H1 (cell line): ENCODE results near the gene TNN. TPM values are rescaled to one million over a fixed set of nuclear protein-coding genes. Genes with fewer than 3 reads are reported as not detected.

Experiments
- CTCF ChIA-PET: fragments of 300-600 bp; sonication (Branson Sonifier 250); formaldehyde crosslinking; loops from one replicate; lab custom pipeline; 2021; ENCODE audit not compliant: partially characterized antibody; lab: Charles Lee
- POLR2A ChIA-PET: fragments of 300-600 bp; sonication (Branson Sonifier 250); formaldehyde crosslinking; loops from one replicate; lab custom pipeline; 2021; ENCODE audit warnings: inconsistent platforms; ENCODE audit not compliant: partially characterized antibody; lab: Charles Lee
- DNase-seq, 2 experiments: peaks; one replicate each; pipeline versions ENCODE4 v3.0.0 to v3.0.0-alpha.2; 2010 to 2022; ENCODE audit warnings: low spot score in 2 of 2, low read depth in 1 of 2, mixed read lengths in 1 of 2
- FAIRE-seq: peaks from 2 replicates; lab custom pipeline; 2011; peaks lifted over from hg19 to GRCh38; lab: Jason Lieb, UNC
- H2AFZ ChIP-seq: 2 replicates; pipeline ENCODE4 v1.8.1; 2012; ENCODE audit warnings: low read length, inconsistent platforms
- H2AK5ac ChIP-seq: 2 replicates; pipeline ENCODE4 v1.6.1; 2013; ENCODE audit warnings: low read depth, low read length
- H2BK120ac ChIP-seq: replicated peaks from 2 replicates; pipeline ENCODE3; 2013; ENCODE audit warnings: low read depth, low read length, inconsistent platforms
- H2BK12ac ChIP-seq: 2 replicates; pipeline ENCODE4 v1.6.1; 2013; ENCODE audit warnings: low read depth, low read length
- H2BK15ac ChIP-seq: 2 replicates; pipeline ENCODE4 v1.6.1; 2013; ENCODE audit warnings: low read length
- H2BK20ac ChIP-seq: 2 replicates; pipeline ENCODE4 v1.6.1; 2013; ENCODE audit warnings: low read length
- H2BK5ac ChIP-seq: 2 replicates; pipeline ENCODE4 v1.6.1; 2013; ENCODE audit warnings: low read depth, low read length
- H3K14ac ChIP-seq: 2 replicates; pipeline ENCODE4 v1.6.1; 2013; ENCODE audit warnings: inconsistent platforms; ENCODE audit not compliant: insufficient read length
- H3K18ac ChIP-seq: 2 replicates; pipeline ENCODE4 v1.6.1; 2013; ENCODE audit warnings: low read length; ENCODE audit errors: extremely low read depth
- H3K23ac ChIP-seq: 2 replicates; pipeline ENCODE4 v1.6.1; 2013; ENCODE audit warnings: inconsistent platforms; ENCODE audit not compliant: insufficient read length
- H3K23me2 ChIP-seq: 2 replicates; pipeline ENCODE4 v1.6.1; 2013; ENCODE audit warnings: low read depth, low read length
- H3K27ac ChIP-seq: 2 replicates; pipeline ENCODE4 v1.6.1; 2011; ENCODE audit warnings: low read depth, low read length, inconsistent platforms
- H3K27me3 ChIP-seq, 4 experiments: replicated peaks in 1 of 4; 1 replicate in 1 of 4; 2 replicates in 3 of 4; pipeline versions ENCODE4 v1.6.1 to v1.8.1; 2011 to 2013; ENCODE audit warnings: low read length in 3 of 4, mild to moderate bottlenecking in 3 of 4, inconsistent platforms in 2 of 4, mixed read lengths in 2 of 4, moderate library complexity in 1 of 4; ENCODE audit not compliant: control insufficient read depth in 3 of 4, insufficient read depth in 3 of 4; ENCODE audit errors: extremely low read depth in 1 of 4
- H3K36me3 ChIP-seq, 4 experiments: 2 replicates each; pipeline versions ENCODE4 v1.6.1 to v1.8.1; 2011 to 2013; ENCODE audit warnings: mild to moderate bottlenecking in 4 of 4, low read length in 3 of 4, moderate library complexity in 2 of 4, control low read depth in 1 of 4, inconsistent platforms in 1 of 4; ENCODE audit not compliant: insufficient read depth in 4 of 4, control insufficient read depth in 2 of 4
- H3K4ac ChIP-seq: replicated peaks from 2 replicates; pipeline ENCODE3; 2013; ENCODE audit warnings: low read length, low read depth, mixed read lengths, inconsistent platforms; ENCODE audit not compliant: insufficient read length
- H3K4me1 ChIP-seq, 4 experiments: replicated peaks in 1 of 4; 1 replicate in 1 of 4; 2 replicates in 3 of 4; pipeline versions ENCODE4 v1.6.1 to v1.8.1; 2011 to 2013; ENCODE audit warnings: low read length in 3 of 4, inconsistent platforms in 2 of 4, mixed read lengths in 1 of 4; ENCODE audit not compliant: insufficient read depth in 4 of 4, control insufficient read depth in 3 of 4
- H3K4me2 ChIP-seq, 2 experiments: 2 replicates each; pipeline versions ENCODE4 v1.6.1 to v1.8.1; 2011 to 2013; ENCODE audit warnings: low read depth in 2 of 2, low read length in 2 of 2, control low read depth in 1 of 2, inconsistent platforms in 1 of 2, mild to moderate bottlenecking in 1 of 2; ENCODE audit not compliant: insufficient read depth in 1 of 2
- H3K4me3 ChIP-seq, 4 experiments: fragments of 200-600, 300-600 bp in 1 of 4; sonication (generic), shearing (Covaris generic), sonication (Bioruptor Twin) in 1 of 4; 2 replicates each; pipeline versions ENCODE4 v1.5.1 to v1.8.1; 2011 to 2016; ENCODE audit warnings: low read length in 4 of 4, low read depth in 3 of 4, control low read depth in 2 of 4, inconsistent platforms in 2 of 4, mild to moderate bottlenecking in 2 of 4, mixed read lengths in 1 of 4, moderate library complexity in 1 of 4; ENCODE audit not compliant: insufficient read depth in 2 of 4; ENCODE audit errors: extremely low read depth in 1 of 4
- H3K56ac ChIP-seq: replicated peaks from 2 replicates; pipeline ENCODE3; 2013; ENCODE audit warnings: low read depth, mild to moderate bottlenecking, mixed read lengths, low read length, inconsistent platforms; ENCODE audit not compliant: insufficient read length
- H3K79me1 ChIP-seq: 2 replicates; pipeline ENCODE4 v1.6.1; 2013; ENCODE audit warnings: low read depth, low read length, control low read depth
- H3K79me2 ChIP-seq, 2 experiments: 2 replicates each; pipeline versions ENCODE4 v1.6.1 to v1.8.1; 2012 to 2013; ENCODE audit warnings: low read length in 2 of 2, mild to moderate bottlenecking in 2 of 2, inconsistent platforms in 1 of 2; ENCODE audit not compliant: insufficient read depth in 2 of 2, control insufficient read depth in 1 of 2
- H3K9ac ChIP-seq, 4 experiments: replicated peaks in 1 of 4; 1 replicate in 1 of 4; 2 replicates in 3 of 4; pipeline versions ENCODE4 v1.6.1 to v1.8.1; 2011 to 2013; ENCODE audit warnings: low read depth in 3 of 4, low read length in 3 of 4, control low read depth in 2 of 4, mild to moderate bottlenecking in 2 of 4, moderate library complexity in 2 of 4, inconsistent platforms in 1 of 4; ENCODE audit errors: extremely low read depth in 1 of 4
- H3K9me3 ChIP-seq, 2 experiments: 2 replicates each; pipeline versions ENCODE4 v1.6.1 to v1.8.1; 2012 to 2013; ENCODE audit warnings: mild to moderate bottlenecking in 2 of 2, moderate library complexity in 2 of 2, control low read depth in 1 of 2, inconsistent platforms in 1 of 2, low read depth in 1 of 2, low read length in 1 of 2, mixed read lengths in 1 of 2; ENCODE audit not compliant: insufficient read depth in 2 of 2
- H4K20me1 ChIP-seq, 2 experiments: replicated peaks in 1 of 2; 2 replicates each; pipeline versions ENCODE3 to v1.8.1; 2011 to 2013; ENCODE audit warnings: inconsistent platforms in 2 of 2, low read length in 2 of 2, mild to moderate bottlenecking in 1 of 2; ENCODE audit not compliant: insufficient read depth in 2 of 2, control insufficient read depth in 1 of 2
- H4K5ac ChIP-seq: 2 replicates; pipeline ENCODE4 v1.6.1; 2013; ENCODE audit warnings: low read length, low read depth, mixed read lengths, inconsistent platforms; ENCODE audit not compliant: insufficient read length
- H4K8ac ChIP-seq: 2 replicates; pipeline ENCODE4 v1.8.0; 2013; ENCODE audit warnings: mild to moderate bottlenecking, moderate library complexity, low read length, inconsistent platforms; ENCODE audit not compliant: insufficient read depth; ENCODE audit errors: extremely low read depth
- H4K91ac ChIP-seq: replicated peaks from 2 replicates; pipeline ENCODE3; 2013; ENCODE audit warnings: low read length, mixed read lengths, inconsistent platforms; ENCODE audit not compliant: insufficient read length
- POLR2AphosphoS5 ChIP-seq: IDR thresholded peaks from 2 replicates; pipeline ENCODE4 v1.6.1; 2011; ENCODE audit warnings: low read depth, low read length
- TAF1 ChIP-seq: IDR thresholded peaks from 2 replicates; pipeline ENCODE4 v1.6.1; 2011; ENCODE audit warnings: mild to moderate bottlenecking, low read depth, low read length
- TCF12 ChIP-seq: IDR thresholded peaks from 2 replicates; pipeline ENCODE4 v1.6.1; 2011; ENCODE audit warnings: low read depth, mild to moderate bottlenecking, low read length
- WGBS, 2 experiments: shearing (Covaris generic) in 1 of 2; methylation state at CpG; one replicate each; pipeline versions ENCODE4 v1.1.6 to v1.1.7; 2013 to 2015; ENCODE audit warnings: low lambda C conversion rate in 2 of 2, mixed read lengths in 2 of 2, inconsistent platforms in 1 of 2, low coverage in 1 of 2, missing lambda C conversion rate in 1 of 2; ENCODE audit not compliant: insufficient replicate concordance in 2 of 2, insufficient coverage in 1 of 2, insufficient read length in 1 of 2; ENCODE audit errors: extremely low coverage in 1 of 2, missing lambda C conversion rate in 1 of 2; 5-methylcytosine and 5-hydroxymethylcytosine counted together
- polyA plus RNA-seq, 7 experiments: library from polyadenylated mRNA; depleted of rRNA in 3 of 7; stranded (reverse) in 5 of 7; unstranded in 2 of 7; fragments of >200 nt in 5 of 7; fragments of 200-250 nt in 2 of 7; gene quantifications; 1 replicate in 5 of 7; 2 replicates in 1 of 7; 4 replicates in 1 of 7; pipeline versions ENCODE4 v1.2.1 to v1.2.3, GENCODE V29; 2011 to 2013; ENCODE audit warnings: missing spikeins in 2 of 7, mixed read lengths in 2 of 7
- total RNA-seq: library from RNA; stranded (reverse); fragmentation: NEBNext Ultra II Directional; extraction: Animal tissue kit (Norgen Biotek cat#: 25700); gene quantifications from 2 replicates; pipeline ENCODE4 v1.2.1, GENCODE V29; 2021
- TF ChIP-seq, protein P1 (sequence below): IDR thresholded peaks from 2 replicates; pipeline ENCODE4 v1.6.1; 2011; ENCODE audit warnings: low read depth, mild to moderate bottlenecking, low read length; ENCODE audit not compliant: insufficient read depth

TNN gene
- total and polyA plus RNA-seq, 2 of the 8 experiments (the other 6 are each of a cell fraction or from before 2014, with no cell fraction given): 0.21 to 0.30 TPM

GRCh38 chr1:175129644-175129996 is 62.0 kb downstream of the TNN start:
- ChIA-PET POLR2A (interaction anchor here (1.0 to 1.7 kb wide), 4 partner anchors 21 to 130 kb away, joined by 3 to 6 read pairs (median 4); partner anchors contain the start of gene MRPS14), CTCF (interaction anchor here (1.3 to 9.3 kb wide), 6 partner anchors 13 to 98 kb away, joined by 3 to 88 read pairs (median 38); no protein-coding TSS in a partner anchor)
- no peaks in the 10 kb centered on the region for H3K36me3 ChIP-seq
- peak overlapping the region; percentile 47 for H4K5ac ChIP-seq
- H3K9ac ChIP-seq: peak overlapping the region in 2 of 4 experiments; percentile 0 to 56; a peak in 4 of 7 replicates
- no peak overlapping the region for H2AFZ ChIP-seq
- DNase-seq (no peak), FAIRE-seq (no peak)
- no peak overlapping the region; a peak in 1 of 8 replicates for H3K4me3 ChIP-seq
- no peak overlapping the region for H3K4ac ChIP-seq
- H2AK5ac ChIP-seq: peak overlapping the region; percentile 43; the same call in 1 of the 2 replicates
- H3K18ac ChIP-seq: peak overlapping the region; percentile 84
- H4K20me1 ChIP-seq: no peaks in the 10 kb centered on the region
- H2BK5ac ChIP-seq: peak overlapping the region; percentile 75
- H3K23ac ChIP-seq: no peak overlapping the region
- peaks cover 2% of the 10 kb centered on the region for H3K23me2 ChIP-seq
- H3K4me2 ChIP-seq: peak overlapping the region; percentile 49 to 54; a peak in 2 of 4 replicates
- H3K4me1 ChIP-seq: peaks cover 0 to 26% (median 17%) of the 10 kb centered on the region in 4 experiments; a peak in 4 of 7 replicates
- H3K56ac ChIP-seq: no peak overlapping the region
- 70% methylated on average over 2 of the region's 2 CpGs; no CpG with 5 or more reads in 1 of the 2 experiments for WGBS, 2 experiments
- no peaks in the 10 kb centered on the region for H3K79me1 ChIP-seq
- H3K14ac ChIP-seq: no peak overlapping the region
- H2BK20ac ChIP-seq: no peak overlapping the region; the same call in 1 of the 2 replicates
- H2BK120ac ChIP-seq: peak overlapping the region; percentile 39
- H2BK15ac ChIP-seq: no peak overlapping the region
- H4K8ac ChIP-seq: no peak overlapping the region
- no peaks in the 10 kb centered on the region for H3K27me3 ChIP-seq
- H4K91ac ChIP-seq: peak overlapping the region; percentile 32
- H3K9me3 ChIP-seq: no peaks in the 10 kb centered on the region
- H3K79me2 ChIP-seq: no peaks in the 10 kb centered on the region
- H2BK12ac ChIP-seq: peak overlapping the region; percentile 21; the same call in 1 of the 2 replicates
- H3K27ac ChIP-seq: peak overlapping the region; percentile 89; the same call in 1 of the 2 replicates
- no peak for TF ChIP-seq POLR2AphosphoS5
- no peak for TF ChIP-seq TCF12
- TF ChIP-seq TAF1: 0 out of 2 replicates have a peak, but pooled peaks have one; percentile 23
- TF ChIP-seq, protein P1, sequence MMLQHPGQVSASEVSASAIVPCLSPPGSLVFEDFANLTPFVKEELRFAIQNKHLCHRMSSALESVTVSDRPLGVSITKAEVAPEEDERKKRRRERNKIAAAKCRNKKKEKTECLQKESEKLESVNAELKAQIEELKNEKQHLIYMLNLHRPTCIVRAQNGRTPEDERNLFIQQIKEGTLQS: 0 out of 2 replicates have a peak, but pooled peaks have one; percentile 3
